Right kidney (tissue), 1 donor: ENCODE results near the gene C2CD3.

Source experiments
- DNase-seq: peaks from one replicate; pipeline ENCODE4 v3.0.0-alpha.2; 2016

Gene C2CD3

GRCh38 chr11:74017631-74018030 lies 153.2 kb downstream of the C2CD3 start:
- no peak for DNase-seq

- DNase-seq = no peak
Observed at GRCh38 chr11:74015919-74016684, 154.7 kb downstream of the C2CD3 start.

DNA sequence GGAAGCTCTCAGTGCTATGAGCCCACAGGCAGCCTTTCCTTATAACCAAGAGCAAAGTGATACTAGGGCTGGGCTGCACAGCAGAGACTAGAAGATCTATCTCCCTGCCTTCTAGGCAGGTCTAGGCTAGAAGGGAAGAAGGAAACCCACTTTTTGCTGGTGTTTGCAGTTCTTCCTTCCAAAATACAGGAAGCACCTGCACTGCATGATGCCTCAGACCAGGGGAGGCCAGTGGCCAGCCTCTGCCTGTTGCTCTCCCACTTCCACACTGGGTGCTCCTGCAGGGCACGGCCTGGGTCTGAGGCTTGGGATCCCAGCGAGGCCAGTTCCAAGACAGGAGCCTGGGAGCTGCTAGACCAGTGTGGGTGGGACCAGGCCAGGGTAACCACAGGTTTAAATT lies 155.9 kb downstream of the C2CD3 start:
- DNase-seq = no peak

- no peak for DNase-seq
Observed at GRCh38 chr11:74013141-74013540, 157.7 kb downstream of the C2CD3 start.

DNA sequence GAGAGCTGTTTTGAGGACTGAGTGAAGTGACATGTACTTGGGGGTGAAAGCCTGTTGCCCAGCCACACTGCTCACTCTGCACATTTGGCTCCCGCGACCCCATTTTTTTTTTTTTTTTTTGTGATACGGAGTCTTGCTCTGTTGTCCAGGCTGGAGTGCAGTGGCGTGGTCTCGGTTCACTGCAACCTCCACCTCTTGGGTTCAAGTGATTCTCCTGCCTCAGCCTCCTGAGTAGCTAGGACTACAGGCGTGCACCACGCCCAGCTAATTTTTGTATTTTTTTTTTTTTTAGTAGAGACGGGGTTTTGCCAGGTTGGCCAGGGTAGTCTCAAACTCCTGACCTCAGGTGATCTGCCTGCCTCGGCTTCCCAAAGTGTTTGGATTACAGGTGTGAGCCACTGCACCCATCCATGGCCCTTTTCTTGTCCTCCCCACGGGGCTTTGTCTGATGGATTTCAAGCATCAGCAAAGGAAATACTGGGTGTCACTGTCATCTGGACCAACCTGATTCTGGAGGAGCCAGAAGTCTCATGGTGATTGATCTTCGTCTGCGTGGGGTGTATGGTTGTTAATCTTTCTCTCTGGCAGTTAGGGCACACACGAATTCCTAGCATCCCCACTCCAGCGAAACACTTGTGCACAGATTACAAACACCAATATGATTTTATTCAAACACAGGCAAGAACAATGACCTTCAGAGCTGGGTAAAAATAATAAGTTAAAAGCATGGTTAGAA lies 158.6 kb downstream of the C2CD3 start:
- DNase-seq = no peak

- DNase-seq = no peak
Observed at GRCh38 chr11:74011360-74012073, 159.3 kb downstream of the C2CD3 start.

DNA sequence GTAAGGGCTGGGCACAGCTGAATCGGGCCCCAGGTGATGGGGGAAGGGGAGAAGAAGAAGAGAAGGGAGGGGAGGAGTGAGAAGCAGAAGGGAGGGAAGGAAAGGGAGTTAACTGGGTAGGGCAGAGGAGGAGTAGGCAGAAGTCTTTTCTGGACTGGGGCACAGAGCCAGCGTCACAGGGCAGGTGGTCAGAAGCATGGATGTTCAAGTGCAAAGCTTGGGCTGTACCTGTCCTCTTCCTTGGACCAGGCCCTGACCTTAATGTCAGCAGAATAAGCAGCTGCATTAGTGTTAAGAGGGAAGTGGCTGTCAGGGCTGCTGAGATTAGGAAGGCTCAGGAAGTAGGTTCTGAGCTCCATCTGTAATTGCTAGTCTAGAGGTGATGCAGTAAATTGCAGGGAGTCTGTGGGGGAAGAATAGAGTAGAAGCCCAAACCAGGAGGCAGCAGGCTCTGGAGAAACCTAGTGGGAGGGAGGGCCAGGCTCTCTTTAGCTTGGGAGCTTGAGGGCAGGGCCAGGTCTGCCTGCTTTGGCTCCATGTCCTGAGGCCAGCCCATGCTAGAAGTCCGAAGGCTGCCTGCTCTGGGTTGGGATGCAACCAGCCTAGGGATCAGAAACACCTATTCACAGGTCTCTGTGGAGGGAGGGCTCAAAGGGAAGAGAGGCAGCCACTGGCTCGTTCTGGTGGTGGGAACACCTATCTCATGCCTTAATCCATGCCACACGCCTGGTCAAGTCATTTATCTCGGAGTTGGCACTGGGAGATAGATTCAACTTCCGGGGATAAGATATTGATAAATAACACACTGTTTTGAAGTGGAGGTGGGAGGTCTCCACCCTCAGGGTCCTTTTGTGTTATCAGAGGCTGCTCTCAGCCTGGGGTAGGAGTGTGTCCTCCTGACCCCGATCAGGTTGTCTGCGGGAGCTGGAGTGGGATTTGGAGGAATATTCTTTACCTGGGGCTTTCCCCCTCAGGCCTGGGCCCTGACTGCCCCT lies 160.2 kb downstream of the C2CD3 start:
- DNase-seq = no peak

DNA sequence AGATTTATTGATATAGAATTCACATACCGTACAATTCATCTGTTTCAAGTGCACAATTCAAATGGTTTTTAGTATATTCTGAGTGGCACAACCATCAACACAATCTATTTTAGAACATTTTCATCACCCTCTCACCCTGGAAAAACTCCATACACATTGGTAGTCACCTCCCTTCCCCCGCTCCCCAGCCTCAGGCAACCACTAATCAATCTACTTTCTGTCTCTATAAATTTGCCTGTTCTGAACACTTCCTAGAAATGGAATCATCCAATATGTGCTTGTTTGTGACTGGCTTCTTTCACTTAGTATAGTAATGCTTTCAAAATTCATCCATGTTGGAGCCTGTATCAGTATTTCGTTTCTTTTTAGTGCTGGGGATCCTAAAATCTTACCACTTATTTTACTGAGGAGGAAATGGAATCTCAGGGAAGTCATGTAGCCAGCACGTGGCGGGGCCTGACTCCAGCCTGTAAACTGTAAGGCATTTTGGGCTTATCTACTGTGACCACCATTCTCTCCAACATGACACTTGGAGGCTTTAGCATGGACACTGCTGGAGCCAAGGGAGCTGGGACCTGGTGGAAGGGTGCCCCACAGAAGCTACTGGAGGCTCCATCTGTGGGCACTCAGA lies 161.0 kb downstream of the C2CD3 start:
- DNase-seq = no peak

GRCh38 chr11:74009230-74009547 lies 161.6 kb downstream of the C2CD3 start:
- DNase-seq = no peak

DNA sequence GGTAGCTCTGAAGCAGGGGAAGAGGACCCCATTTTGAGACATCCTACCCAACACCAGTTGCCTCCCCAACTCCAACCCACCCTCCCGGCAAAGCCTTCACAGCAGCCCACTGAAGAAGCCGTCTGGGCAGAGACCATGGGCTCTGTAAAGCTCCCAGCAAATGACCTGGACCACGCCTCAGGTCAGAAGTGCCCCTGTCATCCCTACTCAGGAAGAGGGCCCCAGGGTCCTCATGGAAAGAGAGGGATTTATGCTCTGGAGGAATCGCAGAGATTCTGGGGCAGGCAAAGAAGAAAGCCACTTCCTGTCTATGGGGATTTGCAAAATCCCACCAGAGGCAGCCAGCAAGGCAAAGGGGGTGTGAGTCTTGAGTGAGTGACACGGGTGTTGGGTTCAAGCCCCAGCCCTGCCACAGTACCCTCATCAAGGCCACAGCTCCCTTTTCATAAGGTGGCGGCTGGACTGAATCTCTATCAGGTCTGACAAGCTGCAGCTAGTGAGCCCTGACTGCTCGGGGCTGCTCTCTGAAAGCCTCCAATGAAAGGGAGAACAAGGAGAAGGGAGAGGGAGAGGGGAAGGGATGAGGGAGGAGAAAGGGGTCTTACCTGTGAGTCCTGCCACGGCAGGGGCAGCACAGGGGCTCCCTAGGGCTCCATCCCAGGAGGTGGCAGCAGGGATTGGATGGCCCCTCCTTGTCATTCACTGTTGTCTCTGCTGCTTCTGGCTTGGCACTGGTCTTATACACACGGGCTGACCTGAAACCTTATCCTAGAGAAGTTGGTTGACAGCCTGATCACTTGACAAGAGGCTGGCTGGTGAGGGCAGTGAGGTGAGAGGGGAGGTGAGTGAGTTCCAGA lies 162.2 kb downstream of the C2CD3 start, which contains the start of gene UCP3:
Gene UCP3 (minus strand): TSS at position 713 of the 857 bp plus-strand sequence. CDS start 2,043 bp downstream, outside the sequence.
- DNase-seq = no peak

DNA sequence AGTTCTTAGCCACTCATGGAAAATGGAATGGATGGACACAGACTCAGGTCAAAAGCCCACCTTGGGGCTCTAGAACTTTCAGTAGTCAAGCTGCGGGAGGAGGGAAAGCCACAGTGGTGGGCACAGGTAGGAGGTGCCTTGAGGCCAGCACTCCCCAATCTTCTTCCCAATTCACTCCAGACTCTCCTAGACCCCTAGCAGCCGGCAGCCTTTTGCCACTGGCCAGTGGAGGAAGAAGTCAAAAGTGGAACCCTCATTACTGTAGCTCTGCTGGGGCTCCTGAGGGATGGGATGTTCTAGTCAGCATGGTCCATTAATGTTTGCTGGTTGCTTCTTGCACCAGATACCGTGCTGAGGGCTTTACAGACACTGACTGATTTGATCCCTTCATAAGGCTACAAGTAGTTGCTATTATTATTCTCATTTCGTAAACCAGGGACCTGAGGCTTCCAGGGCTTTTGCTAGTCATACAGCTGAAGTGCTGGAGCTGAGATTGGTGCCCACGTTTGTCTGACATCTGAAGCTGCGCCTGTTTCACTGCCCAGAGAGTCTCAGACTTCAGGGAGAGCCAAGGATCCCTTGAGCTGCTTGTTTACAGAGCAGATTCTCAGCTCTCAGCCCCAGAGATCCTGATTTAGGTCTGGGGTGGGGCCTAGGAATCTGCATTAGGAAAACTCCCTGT lies 163.0 kb downstream of the C2CD3 start:
- no peak for DNase-seq

DNA sequence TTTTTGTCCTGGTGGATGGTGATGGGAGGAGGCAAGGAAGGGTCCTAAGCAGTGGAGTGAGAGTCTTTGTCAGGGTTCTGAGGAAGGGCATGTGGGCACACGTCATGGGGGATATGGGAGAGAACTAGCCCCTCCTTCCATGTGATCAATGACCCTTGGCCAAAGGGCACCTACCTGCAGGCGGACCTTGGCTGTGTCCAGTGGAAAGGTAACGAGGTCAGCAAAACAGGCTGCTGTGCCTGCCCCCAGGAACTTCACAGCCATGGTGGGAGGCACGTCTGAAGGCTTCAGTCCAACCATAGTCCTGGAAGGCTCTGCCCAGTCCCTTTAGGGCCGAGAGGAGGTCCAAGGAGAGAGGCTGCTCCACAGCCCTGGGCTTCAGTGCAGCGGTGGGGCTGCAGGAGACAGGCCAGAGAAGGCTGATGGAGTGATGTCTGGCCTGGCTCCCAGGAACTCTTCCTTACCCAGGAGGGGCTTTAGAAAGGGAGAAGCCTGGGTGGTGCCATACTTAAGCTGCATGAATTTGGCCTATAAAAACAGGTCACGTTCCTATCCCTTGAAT lies 164.0 kb downstream of the C2CD3 start:
- no peak for DNase-seq

DNA sequence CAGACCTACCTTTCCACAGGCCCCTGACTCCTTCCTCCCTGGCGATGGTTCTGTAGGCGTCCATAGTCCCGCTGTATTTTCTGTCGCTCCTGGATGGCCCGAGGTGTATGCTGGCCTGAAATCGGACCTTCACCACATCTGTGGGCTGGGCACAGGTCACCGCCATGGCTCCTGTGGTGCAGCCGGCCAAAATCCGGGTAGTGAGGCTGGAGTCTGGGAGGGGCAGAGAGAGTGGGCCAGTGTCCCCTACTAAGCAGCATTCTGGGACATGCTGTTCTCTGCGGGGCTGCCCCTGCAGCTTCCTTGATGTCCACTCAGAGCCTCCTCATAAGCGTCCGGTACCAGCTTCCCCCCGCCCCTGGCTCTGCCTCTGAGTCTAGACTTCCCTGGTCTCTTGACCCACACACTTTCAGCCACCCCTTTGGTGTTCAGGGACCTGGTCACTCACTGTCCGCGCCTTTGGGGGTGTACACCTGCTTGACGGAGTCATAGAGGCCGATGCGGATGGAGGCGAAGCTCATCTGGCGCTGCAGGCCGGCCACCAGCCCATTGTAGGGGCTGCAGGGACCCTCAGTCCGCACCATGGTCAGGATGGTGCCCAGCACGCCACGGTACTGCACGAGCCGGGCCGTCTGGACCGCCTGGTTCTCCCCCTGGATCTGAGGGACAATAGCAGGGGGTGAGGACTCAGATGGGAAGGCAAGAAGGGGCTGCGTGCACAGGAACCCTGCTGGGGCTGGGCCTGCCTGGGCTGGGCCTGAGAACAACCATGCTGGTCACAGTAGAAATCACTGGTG lies 164.9 kb downstream of the C2CD3 start:
- no peak for DNase-seq

DNA sequence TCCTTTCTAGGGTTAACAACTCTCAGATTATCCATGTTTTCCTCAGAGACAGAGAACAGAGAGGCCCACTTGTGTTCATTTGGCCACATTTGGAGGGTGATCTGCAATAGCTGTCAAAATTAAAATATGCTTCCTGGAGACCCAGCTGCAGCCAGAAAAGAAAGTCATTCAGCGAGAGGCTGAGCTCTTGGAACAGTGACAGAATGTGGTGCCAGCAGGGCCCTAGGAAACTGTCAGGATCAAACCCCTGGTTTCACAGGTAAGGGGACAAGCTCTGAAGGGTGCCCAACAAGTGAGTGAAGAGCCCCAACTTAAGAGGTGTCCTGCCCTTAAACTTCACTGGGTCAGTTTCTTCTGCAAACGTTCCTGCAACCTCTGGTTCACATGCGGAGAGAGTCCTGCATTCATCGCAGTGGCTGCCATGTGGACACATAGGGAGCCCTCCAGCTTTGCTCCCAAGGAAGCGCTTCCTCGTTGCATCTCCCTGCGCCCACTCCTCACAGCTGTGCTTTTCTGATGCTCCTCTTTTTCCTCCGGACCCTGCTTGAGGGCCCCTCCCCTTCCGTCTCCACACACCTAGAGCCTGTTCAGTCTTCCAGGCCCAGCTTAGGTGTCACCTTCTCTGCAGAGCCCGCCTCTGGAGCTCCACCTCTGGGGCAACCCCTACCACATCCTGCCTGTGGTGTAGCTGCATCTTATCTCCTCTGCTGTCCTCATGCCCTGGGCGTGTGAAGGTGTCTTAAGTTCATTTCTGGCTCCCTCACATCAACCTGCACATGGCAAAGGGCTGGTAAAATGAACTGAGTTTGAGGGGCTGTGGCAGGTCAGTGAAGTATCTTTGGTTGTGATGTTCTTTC lies 165.8 kb downstream of the C2CD3 start:
- DNase-seq = no peak

DNA sequence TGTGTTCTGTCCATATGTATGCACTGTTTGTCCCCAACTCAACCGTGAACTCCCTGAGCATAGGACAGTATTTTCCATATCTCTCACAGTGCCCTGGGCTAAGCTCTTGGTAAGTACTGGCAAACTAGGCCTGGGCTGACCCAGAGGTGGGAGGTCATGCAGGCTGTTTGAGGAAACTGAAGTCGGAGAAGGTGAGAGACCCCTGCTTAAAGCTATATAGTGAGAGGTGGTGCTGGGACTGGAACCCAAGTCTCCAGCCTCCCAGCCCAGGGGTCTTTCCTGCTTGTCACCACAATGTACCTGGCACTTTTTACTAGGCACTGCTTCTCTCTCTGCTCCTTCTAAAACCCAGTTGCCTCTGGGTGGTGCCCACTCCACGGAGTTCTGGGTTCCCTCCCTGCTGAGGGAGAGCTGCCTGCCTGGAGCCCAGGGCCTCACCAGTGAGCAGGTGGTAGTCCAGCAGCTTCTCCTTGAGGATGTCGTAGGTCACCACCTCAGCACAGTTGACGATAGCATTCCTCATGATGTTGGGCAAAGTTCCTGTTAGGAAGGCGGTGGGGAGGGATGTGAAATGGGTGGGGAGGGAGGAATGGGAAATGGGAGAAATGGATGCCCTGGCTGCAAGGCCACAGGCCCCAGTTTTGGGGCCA lies 166.6 kb downstream of the C2CD3 start:
- no peak for DNase-seq

DNA sequence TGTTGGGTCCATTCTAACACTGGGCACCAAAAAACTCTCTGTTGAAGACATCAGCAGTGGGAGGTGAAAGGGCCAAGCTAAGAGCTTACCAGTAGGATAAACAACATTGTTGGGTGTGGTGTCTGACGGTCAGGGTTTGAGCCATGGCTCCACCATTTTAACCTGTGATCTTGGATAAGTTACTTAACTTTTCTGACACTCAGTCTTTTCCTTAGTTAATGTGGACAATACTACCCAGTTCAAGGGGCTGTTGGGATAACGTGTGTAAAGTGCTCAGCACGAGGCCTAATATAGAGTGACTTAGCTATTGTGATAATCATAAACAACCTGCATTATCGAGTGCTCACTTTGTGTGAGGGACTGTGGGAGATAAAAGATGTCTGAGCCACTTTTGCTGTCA lies 168.0 kb downstream of the C2CD3 start:
- DNase-seq = no peak

- no peak for DNase-seq
Observed at GRCh38 chr11:74001822-74002286, 168.9 kb downstream of the C2CD3 start.
